HG03565 (cell line): ENCODE results near the gene CD164L2.

Source experiments
- ATAC-seq: cut with Tn5 transposase; IDR thresholded peaks from one replicate; pipeline ENCODE4 v1.9.1; 2021; ENCODE audit warnings: mild to moderate bottlenecking, moderate library complexity; ENCODE audit not compliant: unreplicated experiment

CD164L2 gene

GRCh38 chr1:27349784-27350662 is 33.1 kb downstream of the CD164L2 start:
- ATAC-seq: no peak

- ATAC-seq: no peak
These were observed 34.0 kb downstream of the CD164L2 start for GRCh38 chr1:27348861-27349783.

- ATAC-seq: no peak
These were observed 36.0 kb downstream of the CD164L2 start for GRCh38 chr1:27346991-27347624.

- no peak for ATAC-seq
These were observed 36.8 kb downstream of the CD164L2 start for GRCh38 chr1:27346357-27346756.

GRCh38 chr1:27345272-27345671 is 37.9 kb downstream of the CD164L2 start:
- no peak for ATAC-seq

- no peak for ATAC-seq
These were observed 39.5 kb downstream of the CD164L2 start for GRCh38 chr1:27343639-27344025.

GRCh38 chr1:27342778-27343638 is 40.1 kb downstream of the CD164L2 start:
- ATAC-seq: no peak

GRCh38 chr1:27342391-27342777 is 40.7 kb downstream of the CD164L2 start:
- no peak for ATAC-seq

- ATAC-seq: no peak
These were observed 41.4 kb downstream of the CD164L2 start, which contains the start of gene SYTL1 for GRCh38 chr1:27341525-27342252. SYTL1 (plus strand) TSS chr1:27342022; CDS start chr1:27345335, 3,313 bp downstream.

- ATAC-seq: no peak
These were observed 43.9 kb downstream of the CD164L2 start for GRCh38 chr1:27339213-27339612.

GRCh38 chr1:27338751-27339150 is 44.4 kb downstream of the CD164L2 start:
- ATAC-seq: no peak

- ATAC-seq: no peak
These were observed 46.4 kb downstream of the CD164L2 start for GRCh38 chr1:27336756-27337155.

GRCh38 chr1:27335506-27336422 is 47.4 kb downstream of the CD164L2 start:
- no peak for ATAC-seq

GRCh38 chr1:27333717-27334279 is 49.3 kb downstream of the CD164L2 start:
- no peak for ATAC-seq

GRCh38 chr1:27332536-27333281 is 50.4 kb downstream of the CD164L2 start:
- ATAC-seq: no peak

- ATAC-seq: no peak
These were observed 51.2 kb downstream of the CD164L2 start for GRCh38 chr1:27331922-27332321.

- no peak for ATAC-seq
These were observed 51.7 kb downstream of the CD164L2 start for GRCh38 chr1:27331426-27331825.
